Mesodermal cell (in vitro differentiated cells): ENCODE measurements around the gene AOAH.

Experiments
- H3K27ac ChIP-seq: 2 replicates; pipeline ENCODE4 v1.7.0; 2013; ENCODE audit warnings: mild to moderate bottlenecking, low read depth, low read length, moderate library complexity; ENCODE audit not compliant: severe bottlenecking
- H3K36me3 ChIP-seq: 2 replicates; pipeline ENCODE4 v1.7.1; 2013; ENCODE audit warnings: mild to moderate bottlenecking, low read length, moderate library complexity; ENCODE audit not compliant: control insufficient read depth, insufficient read depth
- H3K4me1 ChIP-seq: one replicate; pipeline ENCODE4 v1.7.1; 2013; ENCODE audit warnings: mild to moderate bottlenecking, low read length; ENCODE audit not compliant: insufficient read depth, control insufficient read depth, poor library complexity, severe bottlenecking
- H3K4me3 ChIP-seq: 2 replicates; pipeline ENCODE4 v1.7.0; 2013; ENCODE audit warnings: low read length, control low read depth, mild to moderate bottlenecking; ENCODE audit not compliant: insufficient read depth, poor library complexity, severe bottlenecking; ENCODE audit errors: extremely low read depth
- H3K9me3 ChIP-seq: 2 replicates; pipeline ENCODE4 v1.7.1; 2013; ENCODE audit warnings: mild to moderate bottlenecking, low read length, moderate library complexity; ENCODE audit not compliant: control insufficient read depth
- WGBS, 2 experiments: methylation state at CpG; one replicate each; pipeline ENCODE4 v1.1.5; 2013; ENCODE audit warnings: missing lambda C conversion rate in 2 of 2; ENCODE audit not compliant: insufficient coverage in 2 of 2; 5-methylcytosine and 5-hydroxymethylcytosine counted together

AOAH gene

GRCh38 chr7:36644625-36645422 is 79.5 kb downstream of the AOAH start:
- Histone ChIP-seq H3K36me3 (no peaks in the 10 kb centered on the region), H3K9me3 (no peaks in the 10 kb centered on the region), H3K27ac (no peak overlapping the region), H3K4me1 (no peaks in the 10 kb centered on the region), H3K4me3 (no peak overlapping the region)
- 67 to 72% methylated on average over 3 to 4 of the region's 4 CpGs for WGBS, 2 experiments

- no peaks in the 10 kb centered on the region for H3K36me3 ChIP-seq
- WGBS, 2 experiments = 63 to 75% methylated on average over 2 of the region's 4 CpGs
- no peaks in the 10 kb centered on the region for H3K9me3 ChIP-seq
- peaks cover 2% of the 10 kb centered on the region for H3K4me1 ChIP-seq
- H3K4me3 ChIP-seq = no peak overlapping the region
- no peak overlapping the region for H3K27ac ChIP-seq
These were observed 81.9 kb downstream of the AOAH start for GRCh38 chr7:36642414-36642813.

GRCh38 chr7:36642010-36642409 is 82.3 kb downstream of the AOAH start:
- no peak overlapping the region for H3K27ac ChIP-seq
- 100% methylated on average over 2 of the region's 3 CpGs; no CpG with 5 or more reads in 1 of the 2 experiments for WGBS, 2 experiments
- peaks cover 3% of the 10 kb centered on the region for H3K4me1 ChIP-seq
- no peaks in the 10 kb centered on the region for H3K36me3 ChIP-seq
- no peak overlapping the region for H3K4me3 ChIP-seq
- no peaks in the 10 kb centered on the region for H3K9me3 ChIP-seq

- H3K4me1 ChIP-seq = peaks cover 3% of the 10 kb centered on the region
- H3K9me3 ChIP-seq = no peaks in the 10 kb centered on the region
- 52 to 78% methylated on average over 2 to 4 of the region's 4 CpGs for WGBS, 2 experiments
- H3K4me3 ChIP-seq = no peak overlapping the region
- H3K27ac ChIP-seq = no peak overlapping the region
- H3K36me3 ChIP-seq = no peaks in the 10 kb centered on the region
These were observed 83.6 kb downstream of the AOAH start for GRCh38 chr7:36640682-36641081.

- Histone ChIP-seq H3K9me3 (no peaks in the 10 kb centered on the region), H3K4me3 (no peak overlapping the region), H3K36me3 (no peaks in the 10 kb centered on the region), H3K4me1 (peaks cover 3% of the 10 kb centered on the region), H3K27ac (no peak overlapping the region)
- 80 to 98% methylated on average over 2 to 4 of the region's 8 CpGs for WGBS, 2 experiments
These were observed 84.5 kb downstream of the AOAH start for GRCh38 chr7:36639826-36640225.

GRCh38 chr7:36638586-36639263 is 85.6 kb downstream of the AOAH start:
- Histone ChIP-seq H3K9me3 (no peaks in the 10 kb centered on the region), H3K4me1 (peaks cover 3% of the 10 kb centered on the region), H3K36me3 (no peaks in the 10 kb centered on the region), H3K4me3 (no peak overlapping the region), H3K27ac (no peak overlapping the region)
- WGBS, 2 experiments = 73 to 100% methylated on average over 2 to 3 of the region's 3 CpGs

- H3K9me3 ChIP-seq = no peaks in the 10 kb centered on the region
- 65 to 87% methylated on average over 3 to 4 of the region's 5 CpGs for WGBS, 2 experiments
- no peak overlapping the region for H3K27ac ChIP-seq
- H3K4me1 ChIP-seq = peaks cover 3% of the 10 kb centered on the region
- no peaks in the 10 kb centered on the region for H3K36me3 ChIP-seq
- no peak overlapping the region for H3K4me3 ChIP-seq
These were observed 86.2 kb downstream of the AOAH start for GRCh38 chr7:36638140-36638539.

GRCh38 chr7:36637417-36637816 is 86.9 kb downstream of the AOAH start:
- H3K4me1 ChIP-seq = peaks cover 3% of the 10 kb centered on the region
- H3K36me3 ChIP-seq = no peaks in the 10 kb centered on the region
- no peaks in the 10 kb centered on the region for H3K9me3 ChIP-seq
- no peak overlapping the region for H3K4me3 ChIP-seq
- no peak overlapping the region for H3K27ac ChIP-seq
- WGBS, 2 experiments = 82 to 88% methylated on average over 3 to 4 of the region's 4 CpGs

GRCh38 chr7:36636126-36636525 is 88.2 kb downstream of the AOAH start:
- 93 to 100% methylated on average over 3 to 4 of the region's 5 CpGs for WGBS, 2 experiments

GRCh38 chr7:36635091-36635490 is 89.2 kb downstream of the AOAH start:
- H3K4me3 ChIP-seq = no peak overlapping the region
- no peaks in the 10 kb centered on the region for H3K9me3 ChIP-seq
- WGBS, 2 experiments = 81% methylated on average over 3 of the region's 3 CpGs
- H3K36me3 ChIP-seq = no peaks in the 10 kb centered on the region
- no peak overlapping the region for H3K27ac ChIP-seq
- peaks cover 3% of the 10 kb centered on the region for H3K4me1 ChIP-seq

More at GRCh38 chr7:36636126-36636525, 88.2 kb downstream of the AOAH start:
- Histone ChIP-seq H3K9me3 (no peaks in the 10 kb centered on the region), H3K4me1 (peaks cover 3% of the 10 kb centered on the region), H3K36me3 (no peaks in the 10 kb centered on the region), H3K27ac (no peak overlapping the region), H3K4me3 (no peak overlapping the region)

GRCh38 chr7:36633377-36633776 is 90.9 kb downstream of the AOAH start:
- no peaks in the 10 kb centered on the region for H3K9me3 ChIP-seq
- H3K36me3 ChIP-seq = no peaks in the 10 kb centered on the region
- H3K4me1 ChIP-seq = peaks cover 3% of the 10 kb centered on the region
- no peak overlapping the region for H3K27ac ChIP-seq
- WGBS, 2 experiments = 51 to 53% methylated on average over 9 of the region's 9 CpGs
- H3K4me3 ChIP-seq = no peak overlapping the region
